HEK293T (cell line): ENCODE results near the gene LYRM1.

Source experiments
- FOXM1 ChIP-seq: fragments of 450-650 bp; IDR thresholded peaks from 2 replicates; pipeline ENCODE4 v1.6.1; 2017; ENCODE audit warnings: mild to moderate bottlenecking, borderline replicate concordance
- L3MBTL2 ChIP-seq: fragments of 450-650 bp; conservative IDR thresholded peaks from 2 replicates; pipeline ENCODE4 v1.6.1; 2016; ENCODE audit warnings: mild to moderate bottlenecking
- SP1 ChIP-seq: fragments of 450-650 bp; IDR thresholded peaks from 2 replicates; pipeline ENCODE4 v1.6.1; 2017
- SUZ12 ChIP-seq: fragments of 450-650 bp; IDR thresholded peaks from 2 replicates; pipeline ENCODE4 v1.6.1; 2016; ENCODE audit warnings: mild to moderate bottlenecking

- TF ChIP-seq FOXM1 (no peak), L3MBTL2 (no peak), SP1 (no peak), SUZ12 (no peak)
Measured at GRCh38 chr16:20939611-20940010, 39.0 kb downstream of the LYRM1 start.
